ENCODE measurements around the gene CEACAM21. TPM values are rescaled to one million over a fixed set of nuclear protein-coding genes. Genes with fewer than 3 reads are reported as not detected.

CEACAM21 gene
- total RNA-seq, 2 experiments from 2014 or later, result 40.8 to 56.0 TPM

DNA sequence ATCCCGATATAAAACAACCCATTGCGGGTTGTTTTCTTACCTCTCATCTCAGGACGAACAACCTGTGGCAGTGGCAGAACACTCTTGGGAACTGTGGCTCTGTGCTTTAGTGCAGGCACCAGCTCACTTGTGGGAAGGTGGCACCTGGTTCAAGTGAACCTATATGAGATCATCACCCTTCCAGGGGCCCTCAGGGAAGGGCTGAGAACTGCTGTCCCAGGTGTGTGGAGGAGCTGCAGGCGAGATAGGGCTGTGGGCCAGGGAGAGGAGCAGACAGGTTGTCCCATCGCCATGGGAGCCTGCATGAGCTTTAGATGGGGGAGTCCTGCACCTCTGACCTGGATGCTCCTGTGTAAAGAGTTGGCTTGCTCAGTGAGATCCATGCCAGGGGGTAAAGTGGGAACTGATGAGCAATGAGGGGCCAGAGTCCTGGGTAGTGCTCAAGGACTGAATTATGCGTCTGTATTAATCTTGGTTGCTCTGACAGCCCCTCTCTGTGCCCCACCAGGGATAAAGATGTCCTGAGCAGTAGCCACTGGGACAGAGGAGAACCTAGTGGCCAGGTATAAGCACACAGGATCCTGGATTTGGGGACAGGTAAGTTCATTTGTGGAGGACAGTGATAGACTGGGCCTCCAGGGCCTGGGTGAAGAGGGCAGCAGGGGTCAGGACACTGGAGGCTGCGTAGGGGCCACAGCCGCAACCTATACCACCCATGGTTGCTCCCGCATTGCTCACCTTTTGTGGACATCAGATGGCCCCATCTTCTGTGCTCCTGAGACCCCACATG, 42.2 kb downstream of the CEACAM21 start:
- TF ChIP-seq EZH2phosphoT487 (IDR thresholded peaks at IDR 0.05; ENCODE audit: borderline replicate concordance, low read depth, low read length), result no peak
- no peak overlapping the region for H3K27ac ChIP-seq (ENCODE audit: low read depth, low read length, poor library complexity, severe bottlenecking)
- no peaks in the 10 kb centered on the region; the same call in 1 of the 2 replicates for H4K20me1 ChIP-seq (ENCODE audit: insufficient read depth, low read length)
- CTCF ChIA-PET (ENCODE audit: unreplicated experiment), result interaction anchor here (0.5 kb wide), 1 partner anchor 58 kb away, joined by 3 read pairs; no protein-coding TSS in a partner anchor
- POLR2A ChIA-PET, result no interaction called here
- no peaks in the 10 kb centered on the region for H3K79me2 ChIP-seq (ENCODE audit: insufficient read depth, low read depth, low read length)
- intact Hi-C loops (cut with micrococcal nuclease; ENCODE audit: unreplicated experiment), result no loop called here
- H3K9me2 ChIP-seq (ENCODE audit: insufficient read depth, low read length), result no peaks in the 10 kb centered on the region
- BruUV-seq (replicated peaks), result no TSS peak
- H3K4me3 ChIP-seq (ENCODE audit: low read depth, low read length, poor library complexity, severe bottlenecking), result no peak overlapping the region
- H3K4me2 ChIP-seq (ENCODE audit: low read length), result no peak overlapping the region
- H3K36me3 ChIP-seq (ENCODE audit: insufficient read depth, low read length), result no peaks in the 10 kb centered on the region
- no peaks in the 10 kb centered on the region for H3K9me3 ChIP-seq (ENCODE audit: low read length)
- H2AFZ ChIP-seq (ENCODE audit: low read length), result no peak overlapping the region
- no peak for DNase-seq (ENCODE audit: low spot score)
- H3K4me1 ChIP-seq (ENCODE audit: insufficient read depth, low read length, poor library complexity, severe bottlenecking), result no peaks in the 10 kb centered on the region

GRCh38 chr19:41619018-41619556, 43.1 kb downstream of the CEACAM21 start:
- Histone ChIP-seq H4K20me1 (ENCODE audit: insufficient read depth, low read length) (no peaks in the 10 kb centered on the region; the same call in 1 of the 2 replicates), H3K9me2 (ENCODE audit: insufficient read depth, low read length) (no peaks in the 10 kb centered on the region), H3K4me3 (ENCODE audit: low read depth, low read length, poor library complexity, severe bottlenecking) (no peak overlapping the region), H3K27ac (ENCODE audit: low read depth, low read length, poor library complexity, severe bottlenecking) (no peak overlapping the region), H3K4me1 (ENCODE audit: insufficient read depth, low read length, poor library complexity, severe bottlenecking) (no peaks in the 10 kb centered on the region), H3K9me3 (ENCODE audit: low read length) (no peaks in the 10 kb centered on the region), H2AFZ (ENCODE audit: low read length) (no peak overlapping the region), H3K79me2 (ENCODE audit: insufficient read depth, low read depth, low read length) (no peaks in the 10 kb centered on the region), H3K36me3 (ENCODE audit: insufficient read depth, low read length) (no peaks in the 10 kb centered on the region), H3K4me2 (ENCODE audit: low read length) (no peak overlapping the region)
- intact Hi-C loops (cut with micrococcal nuclease; ENCODE audit: unreplicated experiment), result no loop called here
- BruUV-seq (replicated peaks), result no TSS peak
- ChIA-PET CTCF (ENCODE audit: unreplicated experiment) (no interaction called here), POLR2A (no interaction called here)
- DNase-seq (ENCODE audit: low spot score), result no peak
- TF ChIP-seq EZH2phosphoT487 (IDR thresholded peaks at IDR 0.05; ENCODE audit: borderline replicate concordance, low read depth, low read length) (no peak), CTCF (conservative IDR thresholded peaks at IDR 0.05; ENCODE audit: low read length) (no peak)

- no peaks in the 10 kb centered on the region for H3K9me3 ChIP-seq (ENCODE audit: low read length)
- intact Hi-C loops (cut with micrococcal nuclease; ENCODE audit: unreplicated experiment), result no loop called here
- POLR2A ChIA-PET, result no interaction called here
- no TSS peak for BruUV-seq (replicated peaks)
- no peaks in the 10 kb centered on the region for H3K4me1 ChIP-seq (ENCODE audit: insufficient read depth, low read length, poor library complexity, severe bottlenecking)
- no peak overlapping the region for H3K27ac ChIP-seq (ENCODE audit: low read depth, low read length, poor library complexity, severe bottlenecking)
- no peaks in the 10 kb centered on the region for H4K20me1 ChIP-seq (ENCODE audit: insufficient read depth, low read length)
- no peak overlapping the region for H3K4me2 ChIP-seq (ENCODE audit: low read length)
- H3K9me2 ChIP-seq (ENCODE audit: insufficient read depth, low read length), result no peaks in the 10 kb centered on the region
- CTCF ChIA-PET (ENCODE audit: unreplicated experiment), result no interaction called here
- H3K79me2 ChIP-seq (ENCODE audit: insufficient read depth, low read depth, low read length), result no peaks in the 10 kb centered on the region
- no peak overlapping the region for H2AFZ ChIP-seq (ENCODE audit: low read length)
- DNase-seq (ENCODE audit: low spot score), result no peak
- no peak for TF ChIP-seq CTCF (conservative IDR thresholded peaks at IDR 0.05; ENCODE audit: low read length)
- no peak for TF ChIP-seq EZH2phosphoT487 (IDR thresholded peaks at IDR 0.05; ENCODE audit: borderline replicate concordance, low read depth, low read length)
- no peak overlapping the region for H3K4me3 ChIP-seq (ENCODE audit: low read depth, low read length, poor library complexity, severe bottlenecking)
- H3K36me3 ChIP-seq (ENCODE audit: insufficient read depth, low read length), result no peaks in the 10 kb centered on the region
Observed at GRCh38 chr19:41620171-41620570, 44.2 kb downstream of the CEACAM21 start.

All from OCI-LY7 (cell line).